PC-9 (cell line): ENCODE results near the gene OSGEP.

ENCODE experiments used
- EZH2 ChIP-seq: fragments of 200-600 bp; sonication (generic); IDR thresholded peaks from 2 replicates; pipeline ENCODE4 v1.8.0; 2017; ENCODE audit warnings: antibody characterized with exemption, low read depth
- TF ChIP-seq, protein P1 (sequence below): fragments of 200-600 bp; sonication (generic); conservative IDR thresholded peaks from 2 replicates; pipeline ENCODE4 v1.6.1; 2017; ENCODE audit warnings: mixed run types, antibody characterized with exemption, mild to moderate bottlenecking, moderate library complexity

DNA sequence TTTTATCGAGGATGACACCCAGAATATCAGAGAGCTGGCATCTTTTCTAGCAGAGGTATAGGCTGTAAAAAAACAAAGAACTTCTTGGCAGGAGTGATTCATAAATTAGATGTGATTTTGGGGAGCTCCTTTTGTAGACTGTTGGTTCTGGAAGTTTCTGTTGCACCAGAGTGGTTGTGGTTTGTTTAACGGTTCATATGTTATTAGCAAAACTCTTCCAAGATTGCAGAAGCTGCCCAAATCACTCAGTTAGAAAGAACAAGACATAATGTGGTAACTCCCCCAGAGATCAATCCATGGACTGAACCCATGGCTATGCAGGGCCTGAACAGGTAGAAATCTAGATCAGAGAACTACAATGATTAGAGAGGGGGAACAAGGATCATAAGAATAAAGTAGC, 44.0 kb upstream of the OSGEP start:
- TF ChIP-seq EZH2, result no peak
- TF ChIP-seq, protein P1, sequence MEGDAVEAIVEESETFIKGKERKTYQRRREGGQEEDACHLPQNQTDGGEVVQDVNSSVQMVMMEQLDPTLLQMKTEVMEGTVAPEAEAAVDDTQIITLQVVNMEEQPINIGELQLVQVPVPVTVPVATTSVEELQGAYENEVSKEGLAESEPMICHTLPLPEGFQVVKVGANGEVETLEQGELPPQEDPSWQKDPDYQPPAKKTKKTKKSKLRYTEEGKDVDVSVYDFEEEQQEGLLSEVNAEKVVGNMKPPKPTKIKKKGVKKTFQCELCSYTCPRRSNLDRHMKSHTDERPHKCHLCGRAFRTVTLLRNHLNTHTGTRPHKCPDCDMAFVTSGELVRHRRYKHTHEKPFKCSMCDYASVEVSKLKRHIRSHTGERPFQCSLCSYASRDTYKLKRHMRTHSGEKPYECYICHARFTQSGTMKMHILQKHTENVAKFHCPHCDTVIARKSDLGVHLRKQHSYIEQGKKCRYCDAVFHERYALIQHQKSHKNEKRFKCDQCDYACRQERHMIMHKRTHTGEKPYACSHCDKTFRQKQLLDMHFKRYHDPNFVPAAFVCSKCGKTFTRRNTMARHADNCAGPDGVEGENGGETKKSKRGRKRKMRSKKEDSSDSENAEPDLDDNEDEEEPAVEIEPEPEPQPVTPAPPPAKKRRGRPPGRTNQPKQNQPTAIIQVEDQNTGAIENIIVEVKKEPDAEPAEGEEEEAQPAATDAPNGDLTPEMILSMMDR, result no peak
